Measurements from ENCODE around the gene OR2C3.

Gene OR2C3

GRCh38 chr1:247536340-247536739 lies at the start of gene OR2C3:
OR2C3 (minus strand) TSS chr1:247536440; CDS start chr1:247532511, 3,929 bp downstream.
- no peak for DNase-seq
- intact Hi-C loops (cut with DNase I), result no loop called here

- intact Hi-C loops (cut with DNase I), result no loop called here
- no peak for DNase-seq
Measured at GRCh38 chr1:247578946-247579460, 42.8 kb upstream of the OR2C3 start.

- intact Hi-C loops (cut with DNase I), result no loop called here
- DNase-seq, result no peak
Measured at GRCh38 chr1:247576514-247576913, 40.3 kb upstream of the OR2C3 start.

GRCh38 chr1:247574664-247575063 lies 38.4 kb upstream of the OR2C3 start:
- DNase-seq, result no peak
- intact Hi-C loops (cut with DNase I), result no loop called here

- intact Hi-C loops (cut with DNase I), result no loop called here
- no peak for DNase-seq
Measured at GRCh38 chr1:247574236-247574635, 38.0 kb upstream of the OR2C3 start.

GRCh38 chr1:247562198-247562597 lies 26.0 kb upstream of the OR2C3 start:
- intact Hi-C loops (cut with DNase I), result no loop called here
- DNase-seq, result no peak

- no peak for DNase-seq
- intact Hi-C loops (cut with DNase I), result no loop called here
Measured at GRCh38 chr1:247561711-247562110, 25.5 kb upstream of the OR2C3 start.

GRCh38 chr1:247557926-247558674 lies 21.9 kb upstream of the OR2C3 start:
- intact Hi-C loops (cut with DNase I), result no loop called here
- no peak for DNase-seq

GRCh38 chr1:247552231-247552630 lies 16.0 kb upstream of the OR2C3 start:
- no peak for DNase-seq
- intact Hi-C loops (cut with DNase I), result no loop called here

- intact Hi-C loops (cut with DNase I), result no loop called here
- no peak for DNase-seq
Measured at GRCh38 chr1:247551721-247552120, 15.5 kb upstream of the OR2C3 start.

- no peak for DNase-seq
- intact Hi-C loops (cut with DNase I), result no loop called here
Measured at GRCh38 chr1:247548769-247549182, 12.5 kb upstream of the OR2C3 start, which contains the start of gene GCSAML. GCSAML (plus strand) TSS chr1:247549134; CDS start chr1:247549192, 58 bp downstream.

GRCh38 chr1:247548092-247548491 lies 11.9 kb upstream of the OR2C3 start:
- no peak for DNase-seq
- intact Hi-C loops (cut with DNase I), result no loop called here

- DNase-seq, result no peak
Measured at GRCh38 chr1:247542811-247543210, 6.6 kb upstream of the OR2C3 start.

GRCh38 chr1:247540581-247540980 lies 4.3 kb upstream of the OR2C3 start:
- intact Hi-C loops (cut with DNase I), result no loop called here

More at GRCh38 chr1:247542811-247543210, 6.6 kb upstream of the OR2C3 start:
- intact Hi-C loops (cut with DNase I), result no loop called here

GRCh38 chr1:247539215-247539614 lies 3.0 kb upstream of the OR2C3 start:
- intact Hi-C loops (cut with DNase I), result no loop called here
- DNase-seq, result no peak

More at GRCh38 chr1:247540581-247540980, 4.3 kb upstream of the OR2C3 start:
- DNase-seq, result no peak

GRCh38 chr1:247538561-247538960 lies 2.3 kb upstream of the OR2C3 start:
- intact Hi-C loops (cut with DNase I), result no loop called here
- DNase-seq, result no peak

GRCh38 chr1:247535402-247535801 lies 838 bp downstream of the OR2C3 start:
- no peak for DNase-seq
- intact Hi-C loops (cut with DNase I), result no loop called here

- DNase-seq, result no peak
- intact Hi-C loops (cut with DNase I), result no loop called here
Measured at GRCh38 chr1:247531937-247532336, 4.3 kb downstream of the OR2C3 start.

GRCh38 chr1:247530785-247531184 lies 5.5 kb downstream of the OR2C3 start:
- intact Hi-C loops (cut with DNase I), result no loop called here
- DNase-seq, result no peak

GRCh38 chr1:247529771-247530355 lies 6.4 kb downstream of the OR2C3 start:
- no peak for DNase-seq
- intact Hi-C loops (cut with DNase I), result no loop called here

All from head of caudate nucleus (tissue), 42 donors.